DMS53 treated with DMSO at 0.1 percent for 48 hours (cell line): ENCODE results near the gene CD274.
"Not testable (repeated sequence)": the region's sequence is repeated elsewhere in the genome, so short reads cannot be mapped to it uniquely, and the experiment has no call there.

ENCODE experiments used
- DNase-seq: peaks from one replicate; lab custom pipeline; 2025; ENCODE audit not compliant: unreplicated experiment; lab: John Stamatoyannopoulos, UW

CD274 gene

GRCh38 chr9:5460157-5460556, 9.8 kb downstream of the CD274 start:
- no peak for DNase-seq

- not testable (repeated sequence) for DNase-seq
These were observed 14.5 kb downstream of the CD274 start for GRCh38 chr9:5464831-5465330.

GRCh38 chr9:5466005-5466404, 15.7 kb downstream of the CD274 start:
- DNase-seq, result no peak

GRCh38 chr9:5466766-5467165, 16.4 kb downstream of the CD274 start:
- DNase-seq, result no peak

- no peak for DNase-seq
These were observed 18.5 kb downstream of the CD274 start for GRCh38 chr9:5468850-5469249.

- DNase-seq, result no peak
These were observed 19.8 kb downstream of the CD274 start for GRCh38 chr9:5470122-5470521.

- no peak for DNase-seq
These were observed 20.5 kb downstream of the CD274 start for GRCh38 chr9:5470816-5471215.

- DNase-seq, result not testable (repeated sequence)
These were observed 25.3 kb downstream of the CD274 start for GRCh38 chr9:5475611-5476010.

- DNase-seq, result no peak
These were observed 27.9 kb downstream of the CD274 start for GRCh38 chr9:5478206-5478605.

- no peak for DNase-seq
These were observed 29.8 kb downstream of the CD274 start for GRCh38 chr9:5479994-5480694.

GRCh38 chr9:5480919-5481318, 30.6 kb downstream of the CD274 start:
- no peak for DNase-seq

GRCh38 chr9:5481322-5482040, 31.1 kb downstream of the CD274 start:
- DNase-seq, result no peak

GRCh38 chr9:5482194-5482593, 31.9 kb downstream of the CD274 start:
- DNase-seq, result no peak

- no peak for DNase-seq
These were observed 33.0 kb downstream of the CD274 start for GRCh38 chr9:5483306-5483705.

- DNase-seq, result no peak
These were observed 35.2 kb downstream of the CD274 start for GRCh38 chr9:5485378-5486085.

GRCh38 chr9:5486988-5487387, 36.6 kb downstream of the CD274 start:
- no peak for DNase-seq

GRCh38 chr9:5488221-5489008, 38.1 kb downstream of the CD274 start:
- no peak for DNase-seq

- DNase-seq, result no peak
These were observed 39.5 kb downstream of the CD274 start for GRCh38 chr9:5489630-5490490.

GRCh38 chr9:5492965-5493678, 42.8 kb downstream of the CD274 start:
- DNase-seq, result no peak
